Hindlimb muscle (tissue), 1 donor: ENCODE measurements around the gene HLF. TPM values are rescaled to one million over a fixed set of nuclear protein-coding genes. Genes with fewer than 3 reads are reported as not detected.

Experiments used
- DNase-seq: peaks from one replicate; pipeline ENCODE4 v3.0.0-alpha.2; 2013
- polyA plus RNA-seq: library from polyadenylated mRNA; unstranded; fragments of 120-200 nt; gene quantifications from one replicate; pipeline ENCODE4 v1.2.1, GENCODE V29; 2013; ENCODE audit not compliant: insufficient read length

Gene HLF
- polyA plus RNA-seq, 1 donor: 8.1 TPM

- no peak for DNase-seq
Observed at GRCh38 chr17:55332296-55333041, 67.7 kb downstream of the HLF start.

GRCh38 chr17:55334285-55334684 is 69.5 kb downstream of the HLF start:
- DNase-seq: no peak

- no peak for DNase-seq
Observed at GRCh38 chr17:55334881-55335540, 70.3 kb downstream of the HLF start.

- DNase-seq: no peak
Observed at GRCh38 chr17:55335625-55336024, 70.9 kb downstream of the HLF start.

- no peak for DNase-seq
Observed at GRCh38 chr17:55336426-55336825, 71.7 kb downstream of the HLF start.

- DNase-seq: no peak
Observed at GRCh38 chr17:55340176-55340575, 75.4 kb downstream of the HLF start.

- DNase-seq: no peak
Observed at GRCh38 chr17:55340686-55341085, 75.9 kb downstream of the HLF start.

GRCh38 chr17:55341432-55341831 is 76.7 kb downstream of the HLF start:
- DNase-seq: no peak

- DNase-seq: no peak
Observed at GRCh38 chr17:55342800-55343585, 78.2 kb downstream of the HLF start.

- no peak for DNase-seq
Observed at GRCh38 chr17:55343900-55344513, 79.2 kb downstream of the HLF start.

- DNase-seq: no peak
Observed at GRCh38 chr17:55344514-55344997, 79.8 kb downstream of the HLF start.

GRCh38 chr17:55345132-55345531 is 80.4 kb downstream of the HLF start:
- DNase-seq: no peak

GRCh38 chr17:55346658-55347057 is 81.9 kb downstream of the HLF start:
- DNase-seq: no peak

GRCh38 chr17:55347341-55347740 is 82.6 kb downstream of the HLF start:
- no peak for DNase-seq

- peak; percentile 68 for DNase-seq
Observed at GRCh38 chr17:55348749-55349354, 84.1 kb downstream of the HLF start.

- DNase-seq: no peak
Observed at GRCh38 chr17:55350825-55351205, 86.1 kb downstream of the HLF start.

- DNase-seq: no peak
Observed at GRCh38 chr17:55351226-55351625, 86.5 kb downstream of the HLF start.

GRCh38 chr17:55354010-55354409 is 89.2 kb downstream of the HLF start:
- no peak for DNase-seq

- no peak for DNase-seq
Observed at GRCh38 chr17:55354941-55355340, 90.2 kb downstream of the HLF start.

- DNase-seq: peak; percentile 58
Observed at GRCh38 chr17:55356434-55357328, 91.9 kb downstream of the HLF start.

- no peak for DNase-seq
Observed at GRCh38 chr17:55360971-55361370, 96.2 kb downstream of the HLF start.
